Activated naive CD8-positive, alpha-beta T cell treated with anti-CD3 and anti-CD28 coated beads, Interleukin-2, amount 50 U/mL, for 24 hours (primary cell): Measurements from ENCODE around the gene MTHFD1L.

Experiments used
- ATAC-seq: fragments of 150-1000 bp; cut with Tn5 transposase; one replicate; pipeline ENCODE4 v1.10.0; 2021
- DNase-seq: peaks from one replicate; pipeline ENCODE4 v3.0.0; 2021
- H3K27ac Mint-ChIP-seq: one replicate; pipeline ENCODE4 v1.8.0; 2021; ENCODE audit warnings: mild to moderate bottlenecking, mixed read lengths
- H3K27me3 Mint-ChIP-seq: one replicate; pipeline ENCODE4 v1.8.0; 2021; ENCODE audit warnings: mixed read lengths
- H3K36me3 Mint-ChIP-seq: one replicate; pipeline ENCODE4 v1.8.0; 2021; ENCODE audit warnings: low read depth, mixed read lengths
- H3K4me1 Mint-ChIP-seq: one replicate; pipeline ENCODE4 v1.8.0; 2021; ENCODE audit warnings: mixed read lengths
- H3K4me3 Mint-ChIP-seq: one replicate; pipeline ENCODE4 v1.8.0; 2021; ENCODE audit warnings: mild to moderate bottlenecking, moderate library complexity, mixed read lengths
- H3K9me3 Mint-ChIP-seq: one replicate; pipeline ENCODE4 v1.8.0; 2021; ENCODE audit warnings: mixed read lengths

MTHFD1L gene

DNA sequence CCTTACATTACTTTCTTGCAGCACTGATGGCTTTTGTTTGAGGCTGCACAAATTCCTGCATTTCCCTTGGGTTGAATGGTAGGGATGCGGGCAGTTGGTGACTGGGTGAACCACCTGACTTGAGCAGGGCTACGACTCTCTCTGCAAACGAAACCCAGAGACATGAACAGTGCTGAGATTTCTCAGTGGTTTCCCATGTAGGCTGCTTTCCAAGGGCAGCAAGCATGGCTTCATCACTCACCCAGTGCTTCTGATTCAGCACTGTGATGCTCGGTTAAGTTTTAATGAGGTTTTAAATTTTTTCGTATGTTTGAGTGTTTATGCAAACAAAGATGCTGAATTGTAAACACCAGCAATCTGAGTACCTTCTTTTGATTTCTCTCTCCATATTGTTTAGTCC is 127.2 kb downstream of the MTHFD1L start:
- H3K4me1 Mint-ChIP-seq, result no peaks in the 10 kb centered on the region
- no peak for ATAC-seq
- H3K36me3 Mint-ChIP-seq, result peaks cover 68% of the 10 kb centered on the region
- H3K4me3 Mint-ChIP-seq, result no peak overlapping the region
- H3K9me3 Mint-ChIP-seq, result no peaks in the 10 kb centered on the region
- no peaks in the 10 kb centered on the region for H3K27me3 Mint-ChIP-seq
- no peak for DNase-seq
- no peak overlapping the region for H3K27ac Mint-ChIP-seq

DNA sequence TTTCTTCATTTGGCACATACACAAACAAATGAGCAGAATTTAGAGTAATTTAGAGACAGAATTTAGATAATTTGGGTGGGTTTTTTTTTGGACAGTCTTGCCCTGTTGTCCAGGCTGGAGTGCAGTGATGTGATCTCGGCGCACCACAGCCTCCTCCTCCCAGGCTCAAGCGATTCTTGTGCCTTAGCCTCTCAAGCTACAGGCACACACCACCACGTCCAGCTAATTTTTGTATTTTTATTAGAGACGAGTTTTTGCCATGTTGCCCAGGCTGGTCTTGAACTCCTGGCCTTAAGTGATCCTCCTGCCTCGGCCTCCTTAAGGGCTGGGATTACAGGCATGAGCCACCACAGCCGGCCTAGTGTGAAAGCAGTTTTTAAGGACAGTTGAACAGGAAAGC is 127.8 kb downstream of the MTHFD1L start:
- Mint-ChIP-seq H3K4me1 (no peaks in the 10 kb centered on the region), H3K27ac (no peak overlapping the region), H3K36me3 (peaks cover 69% of the 10 kb centered on the region), H3K4me3 (no peak overlapping the region), H3K9me3 (no peaks in the 10 kb centered on the region), H3K27me3 (no peaks in the 10 kb centered on the region)
- DNase-seq, result no peak
- no peak for ATAC-seq

GRCh38 chr6:150994026-150994425 is 128.5 kb downstream of the MTHFD1L start:
- no peaks in the 10 kb centered on the region for H3K27me3 Mint-ChIP-seq
- no peak overlapping the region for H3K27ac Mint-ChIP-seq
- no peaks in the 10 kb centered on the region for H3K4me1 Mint-ChIP-seq
- DNase-seq (no peak), ATAC-seq (no peak)
- peaks cover 68% of the 10 kb centered on the region for H3K36me3 Mint-ChIP-seq
- no peaks in the 10 kb centered on the region for H3K9me3 Mint-ChIP-seq
- H3K4me3 Mint-ChIP-seq, result no peak overlapping the region

GRCh38 chr6:150996968-150997367 is 131.5 kb downstream of the MTHFD1L start:
- H3K4me3 Mint-ChIP-seq, result no peak overlapping the region
- H3K9me3 Mint-ChIP-seq, result no peaks in the 10 kb centered on the region
- no peak for ATAC-seq

GRCh38 chr6:150999107-150999506 is 133.6 kb downstream of the MTHFD1L start:
- no peaks in the 10 kb centered on the region for H3K9me3 Mint-ChIP-seq
- no peak overlapping the region for H3K27ac Mint-ChIP-seq
- ATAC-seq, result no peak
- H3K36me3 Mint-ChIP-seq, result peaks cover 40% of the 10 kb centered on the region
- no peaks in the 10 kb centered on the region for H3K27me3 Mint-ChIP-seq
- H3K4me3 Mint-ChIP-seq, result no peak overlapping the region
- H3K4me1 Mint-ChIP-seq, result peaks cover under 1% of the 10 kb centered on the region
- no peak for DNase-seq

More at GRCh38 chr6:150996968-150997367, 131.5 kb downstream of the MTHFD1L start:
- Mint-ChIP-seq H3K36me3 (peaks cover 57% of the 10 kb centered on the region), H3K27me3 (no peaks in the 10 kb centered on the region), H3K27ac (no peak overlapping the region), H3K4me1 (no peaks in the 10 kb centered on the region)
- no peak for DNase-seq

- ATAC-seq (no peak), DNase-seq (no peak)
- H3K4me3 Mint-ChIP-seq, result no peak overlapping the region
- H3K27ac Mint-ChIP-seq, result no peak overlapping the region
- peaks cover 5% of the 10 kb centered on the region for H3K4me1 Mint-ChIP-seq
- no peaks in the 10 kb centered on the region for H3K9me3 Mint-ChIP-seq
- H3K27me3 Mint-ChIP-seq, result no peaks in the 10 kb centered on the region
- peaks cover 36% of the 10 kb centered on the region for H3K36me3 Mint-ChIP-seq
Measured at GRCh38 chr6:150999576-150999975, 134.1 kb downstream of the MTHFD1L start.

DNA sequence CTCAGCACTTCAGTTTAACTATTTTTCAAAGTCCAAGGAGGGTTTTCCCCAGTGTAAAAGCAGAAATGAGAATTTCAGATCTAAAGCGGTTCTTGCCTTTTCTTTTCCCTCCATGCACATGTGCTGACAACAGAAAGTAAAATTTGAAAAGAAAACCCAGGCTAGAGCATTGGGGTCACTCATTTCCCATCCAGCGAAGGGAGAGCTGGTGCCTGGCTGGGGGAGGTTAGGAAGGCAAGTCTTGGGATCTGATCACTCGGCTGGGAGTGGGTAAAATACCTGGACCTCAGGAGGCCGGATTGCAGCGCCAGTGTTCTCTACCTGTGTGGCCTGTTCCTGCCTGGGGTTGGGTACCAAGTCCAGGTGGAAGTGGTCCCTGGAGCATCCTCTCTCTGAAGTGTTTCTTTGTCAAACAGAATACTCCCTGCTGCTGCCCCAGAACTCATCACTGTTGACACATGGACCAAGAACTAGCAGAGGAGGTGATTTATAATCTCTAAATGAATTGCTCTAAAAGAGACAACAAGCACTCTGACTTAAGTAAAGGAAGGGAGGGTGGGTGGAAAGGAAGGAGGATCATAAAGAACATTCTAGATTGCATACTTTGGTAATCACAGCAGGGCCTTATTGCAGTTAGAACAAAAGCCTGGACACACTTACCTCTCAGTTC is 136.0 kb downstream of the MTHFD1L start:
- no peak for DNase-seq
- Mint-ChIP-seq H3K9me3 (no peaks in the 10 kb centered on the region), H3K4me3 (no peak overlapping the region), H3K27me3 (no peaks in the 10 kb centered on the region), H3K27ac (no peak overlapping the region), H3K36me3 (peaks cover 27% of the 10 kb centered on the region), H3K4me1 (peaks cover 5% of the 10 kb centered on the region)
- no peak for ATAC-seq

GRCh38 chr6:151002057-151002450 is 136.6 kb downstream of the MTHFD1L start:
- DNase-seq (no peak), ATAC-seq (no peak)
- no peaks in the 10 kb centered on the region for H3K27me3 Mint-ChIP-seq
- peaks cover 23% of the 10 kb centered on the region for H3K36me3 Mint-ChIP-seq
- no peak overlapping the region for H3K4me3 Mint-ChIP-seq
- H3K27ac Mint-ChIP-seq, result no peak overlapping the region
- peaks cover 5% of the 10 kb centered on the region for H3K4me1 Mint-ChIP-seq
- no peaks in the 10 kb centered on the region for H3K9me3 Mint-ChIP-seq

DNA sequence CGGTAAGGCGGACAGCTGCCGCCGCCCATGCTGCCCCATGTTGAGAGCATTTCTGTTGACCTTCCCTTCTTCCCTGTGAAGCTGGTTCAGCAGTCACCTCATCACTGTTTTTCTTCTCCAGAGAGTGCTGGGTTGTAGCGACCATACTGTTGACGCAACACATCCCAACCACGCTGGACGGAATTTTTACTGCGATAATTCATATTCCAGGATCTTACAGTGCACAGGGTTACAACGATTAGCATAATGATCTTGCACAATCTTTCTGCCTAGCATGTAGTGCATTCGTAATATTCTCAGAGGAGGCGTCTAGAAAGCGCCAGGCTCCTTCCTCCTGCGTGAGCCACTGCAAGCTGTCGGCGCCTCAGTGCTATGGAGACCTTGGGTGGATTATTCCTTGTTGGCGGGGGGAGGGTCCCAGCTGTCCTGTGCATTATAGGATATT is 137.0 kb downstream of the MTHFD1L start:
- Mint-ChIP-seq H3K27me3 (no peaks in the 10 kb centered on the region), H3K4me3 (no peak overlapping the region), H3K36me3 (peaks cover 20% of the 10 kb centered on the region), H3K27ac (no peak overlapping the region), H3K9me3 (no peaks in the 10 kb centered on the region), H3K4me1 (peaks cover 5% of the 10 kb centered on the region)
- no peak for ATAC-seq
- DNase-seq, result no peak

GRCh38 chr6:151004383-151005024 is 139.0 kb downstream of the MTHFD1L start:
- ATAC-seq (no peak), DNase-seq (no peak)
- Mint-ChIP-seq H3K27ac (no peak overlapping the region), H3K4me1 (peaks cover 5% of the 10 kb centered on the region), H3K27me3 (no peaks in the 10 kb centered on the region), H3K4me3 (no peak overlapping the region), H3K9me3 (no peaks in the 10 kb centered on the region), H3K36me3 (peaks cover 21% of the 10 kb centered on the region)

GRCh38 chr6:151005164-151005563 is 139.7 kb downstream of the MTHFD1L start:
- ATAC-seq (no peak), DNase-seq (no peak)
- Mint-ChIP-seq H3K36me3 (peaks cover 26% of the 10 kb centered on the region), H3K4me3 (no peak overlapping the region), H3K27me3 (no peaks in the 10 kb centered on the region), H3K27ac (no peak overlapping the region), H3K9me3 (no peaks in the 10 kb centered on the region), H3K4me1 (peaks cover 5% of the 10 kb centered on the region)

DNA sequence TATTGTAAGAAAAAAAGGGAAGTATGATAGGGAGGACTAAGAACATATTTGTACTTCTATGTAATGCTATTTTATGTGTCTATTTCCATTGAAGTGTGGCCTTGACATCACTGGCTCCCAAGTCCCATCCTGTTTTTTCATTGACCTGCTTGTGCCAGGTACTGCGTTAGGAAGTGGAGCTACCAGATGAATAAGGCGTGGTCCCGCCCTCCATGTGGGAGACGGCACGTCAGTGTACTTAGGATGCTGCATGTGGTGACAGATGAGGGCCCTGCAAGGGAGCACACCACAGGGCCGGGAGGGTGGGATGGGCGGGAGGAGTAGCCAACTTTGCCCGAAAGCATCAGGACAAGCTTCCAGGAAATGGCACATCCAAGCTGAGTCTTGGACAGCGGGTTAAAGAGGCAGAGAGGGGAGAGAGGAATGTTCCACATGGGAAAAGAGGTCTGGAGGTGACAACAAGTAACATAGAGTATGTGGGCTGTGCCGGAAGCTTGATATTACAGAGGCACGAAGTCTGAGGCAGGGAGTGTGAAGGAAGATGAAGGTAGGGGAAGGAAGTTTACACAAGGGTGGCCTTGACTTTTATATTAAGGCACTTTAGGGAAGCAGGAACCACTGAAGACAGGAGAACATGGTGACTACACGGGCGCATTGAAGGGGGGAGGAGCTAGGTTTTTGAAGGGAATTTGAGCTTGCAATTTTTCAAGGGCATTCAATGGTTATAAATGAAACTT is 140.6 kb downstream of the MTHFD1L start:
- no peak overlapping the region for H3K4me3 Mint-ChIP-seq
- DNase-seq (no peak), ATAC-seq (no peak)
- no peaks in the 10 kb centered on the region for H3K9me3 Mint-ChIP-seq
- H3K27ac Mint-ChIP-seq, result no peak overlapping the region
- H3K27me3 Mint-ChIP-seq, result no peaks in the 10 kb centered on the region
- peaks cover 5% of the 10 kb centered on the region for H3K4me1 Mint-ChIP-seq
- H3K36me3 Mint-ChIP-seq, result peaks cover 27% of the 10 kb centered on the region

DNA sequence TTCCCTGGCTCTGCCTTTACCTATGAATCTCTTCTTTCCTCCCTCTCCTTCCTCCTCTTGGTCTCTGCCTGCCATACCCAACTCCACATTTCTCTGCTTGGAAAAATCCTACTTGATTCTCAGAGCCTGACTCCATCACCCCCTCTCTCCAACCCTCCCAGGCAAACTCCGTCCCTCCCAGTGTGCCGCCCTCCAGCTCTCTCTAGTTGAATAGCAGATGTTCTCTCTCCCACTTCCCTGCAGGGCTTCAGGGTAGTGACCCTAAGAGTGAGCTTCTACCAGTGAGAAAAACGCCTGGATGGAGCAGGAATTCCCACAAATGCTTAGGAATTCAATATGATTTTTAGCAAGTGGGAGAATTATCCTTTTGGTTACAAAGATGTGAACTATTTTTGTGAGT is 141.6 kb downstream of the MTHFD1L start:
- no peak overlapping the region for H3K4me3 Mint-ChIP-seq
- peaks cover 5% of the 10 kb centered on the region for H3K4me1 Mint-ChIP-seq
- no peak overlapping the region for H3K27ac Mint-ChIP-seq
- DNase-seq (no peak), ATAC-seq (no peak)
- no peaks in the 10 kb centered on the region for H3K27me3 Mint-ChIP-seq
- peaks cover 26% of the 10 kb centered on the region for H3K36me3 Mint-ChIP-seq
- H3K9me3 Mint-ChIP-seq, result no peaks in the 10 kb centered on the region

- ATAC-seq (no peak), DNase-seq (no peak)
- H3K36me3 Mint-ChIP-seq, result peaks cover 24% of the 10 kb centered on the region
- no peak overlapping the region for H3K27ac Mint-ChIP-seq
- no peak overlapping the region for H3K4me3 Mint-ChIP-seq
- H3K4me1 Mint-ChIP-seq, result peaks cover 5% of the 10 kb centered on the region
- no peaks in the 10 kb centered on the region for H3K9me3 Mint-ChIP-seq
- no peaks in the 10 kb centered on the region for H3K27me3 Mint-ChIP-seq
Measured at GRCh38 chr6:151007922-151008321, 142.4 kb downstream of the MTHFD1L start.

DNA sequence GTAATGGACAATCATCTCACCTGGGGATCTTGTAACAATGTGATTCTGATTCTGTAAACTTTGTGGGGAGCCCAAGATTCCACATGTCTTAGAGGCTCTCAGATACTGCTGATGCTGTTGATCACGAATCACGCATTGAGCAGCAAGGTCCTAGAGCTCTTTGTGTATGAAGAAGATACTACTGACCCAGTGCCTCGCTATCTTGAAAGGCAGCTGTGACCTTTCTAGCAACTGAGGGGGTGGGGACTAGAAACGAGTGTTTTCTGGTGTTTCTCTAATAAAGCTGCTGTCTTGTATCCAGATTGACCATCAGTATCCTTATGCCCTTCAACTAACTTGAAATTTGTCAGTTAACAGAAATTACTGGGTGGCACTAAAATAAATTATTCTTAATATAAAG is 142.9 kb downstream of the MTHFD1L start:
- H3K36me3 Mint-ChIP-seq, result peaks cover 24% of the 10 kb centered on the region
- no peak for DNase-seq
- ATAC-seq, result no peak
- H3K27me3 Mint-ChIP-seq, result no peaks in the 10 kb centered on the region
- peaks cover 5% of the 10 kb centered on the region for H3K4me1 Mint-ChIP-seq
- no peak overlapping the region for H3K27ac Mint-ChIP-seq
- no peaks in the 10 kb centered on the region for H3K9me3 Mint-ChIP-seq
- no peak overlapping the region for H3K4me3 Mint-ChIP-seq
